Measurements from ENCODE around the gene SLC9C1.

The SLC9C1 gene

DNA sequence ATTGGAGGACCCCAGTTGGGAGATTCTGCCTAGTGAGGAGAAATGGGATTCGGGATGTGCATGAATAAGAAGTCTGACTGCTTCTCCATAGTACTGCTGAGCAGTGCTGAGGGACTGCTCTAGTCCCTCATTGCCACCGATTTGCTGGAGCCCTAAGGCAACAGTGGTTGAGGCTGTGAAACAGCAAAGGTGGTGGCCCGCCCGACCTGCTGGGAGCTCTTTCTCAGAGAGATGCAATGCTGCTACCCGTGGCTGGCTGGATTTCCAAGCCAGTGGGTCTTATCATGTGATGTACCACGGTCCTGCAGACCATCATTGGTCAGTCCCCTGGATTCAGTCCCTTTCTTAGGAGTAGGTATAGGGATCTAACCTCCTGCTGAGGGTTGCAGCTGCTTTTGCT, 118.4 kb downstream of the SLC9C1 start:
- no peak for DNase-seq

DNA sequence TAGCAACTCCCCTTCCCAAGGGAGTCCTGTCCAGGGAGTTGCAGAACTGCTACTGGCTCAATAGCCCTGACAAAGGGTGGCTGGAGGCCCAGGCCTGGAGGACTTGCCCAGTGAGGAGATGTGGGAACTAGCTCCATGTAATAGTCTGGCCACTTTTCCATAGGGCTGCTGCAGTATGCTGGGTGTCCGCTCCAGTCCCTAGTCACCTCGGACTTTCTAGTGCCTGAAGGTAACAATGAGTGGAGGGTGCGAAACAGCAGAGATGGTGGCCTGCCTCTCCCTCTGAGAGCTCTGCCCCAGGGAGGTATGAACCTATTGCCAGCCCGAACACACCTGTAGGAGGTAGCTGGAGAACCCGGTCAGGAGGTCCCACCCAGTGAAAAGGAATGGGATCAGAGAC, 119.0 kb downstream of the SLC9C1 start:
- DNase-seq, result no peak

DNA sequence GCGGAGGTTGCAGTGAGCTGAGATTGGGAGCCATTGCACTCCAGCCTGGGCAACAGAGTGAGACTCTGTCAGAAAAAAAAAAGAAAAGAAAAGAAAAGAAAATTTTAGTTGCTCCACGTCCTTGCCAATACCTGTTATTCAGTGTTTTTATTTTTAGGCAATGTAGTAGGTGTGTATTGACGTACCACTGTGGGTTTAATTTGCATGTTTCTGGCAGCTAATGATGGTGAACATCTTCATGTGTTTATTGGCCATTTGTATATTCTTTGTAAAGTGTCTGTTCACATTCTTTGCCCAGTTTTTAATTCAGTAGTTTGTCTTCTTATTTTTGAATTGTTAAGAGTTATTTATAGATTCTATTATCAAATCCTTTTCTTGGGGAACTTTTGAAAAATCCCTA, 122.9 kb downstream of the SLC9C1 start:
- DNase-seq, result no peak

- DNase-seq, result no peak
Measured at GRCh38 chr3:112170046-112170445, 124.0 kb downstream of the SLC9C1 start.

- DNase-seq, result no peak
Measured at GRCh38 chr3:112167758-112168157, 126.3 kb downstream of the SLC9C1 start.

GRCh38 chr3:112149136-112149535, 144.9 kb downstream of the SLC9C1 start:
- DNase-seq, result no peak

GRCh38 chr3:112143689-112144088, 150.3 kb downstream of the SLC9C1 start:
- no peak for DNase-seq

- DNase-seq, result no peak
Measured at GRCh38 chr3:112143251-112143650, 150.8 kb downstream of the SLC9C1 start.

DNA sequence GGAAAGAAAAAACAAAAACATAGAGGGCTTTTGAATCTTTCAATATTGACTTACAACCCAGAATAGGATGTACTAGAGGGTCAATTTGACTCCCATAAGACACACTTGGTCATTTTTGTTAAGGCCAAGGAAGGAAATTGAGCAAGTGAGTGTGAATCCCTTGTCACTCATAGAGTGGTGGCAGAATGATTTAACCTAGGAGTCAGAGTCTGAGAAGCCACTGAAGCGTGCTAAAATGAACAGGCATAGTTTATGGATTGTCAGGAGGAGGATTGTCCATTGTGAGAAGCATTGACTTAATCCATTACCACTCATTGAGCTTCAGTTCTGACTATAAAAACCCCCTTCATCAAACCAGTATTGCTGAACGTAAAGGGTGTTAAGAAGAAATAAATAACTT, 152.7 kb downstream of the SLC9C1 start:
- DNase-seq, result no peak

GRCh38 chr3:112140584-112140983, 153.4 kb downstream of the SLC9C1 start:
- DNase-seq, result no peak

DNA sequence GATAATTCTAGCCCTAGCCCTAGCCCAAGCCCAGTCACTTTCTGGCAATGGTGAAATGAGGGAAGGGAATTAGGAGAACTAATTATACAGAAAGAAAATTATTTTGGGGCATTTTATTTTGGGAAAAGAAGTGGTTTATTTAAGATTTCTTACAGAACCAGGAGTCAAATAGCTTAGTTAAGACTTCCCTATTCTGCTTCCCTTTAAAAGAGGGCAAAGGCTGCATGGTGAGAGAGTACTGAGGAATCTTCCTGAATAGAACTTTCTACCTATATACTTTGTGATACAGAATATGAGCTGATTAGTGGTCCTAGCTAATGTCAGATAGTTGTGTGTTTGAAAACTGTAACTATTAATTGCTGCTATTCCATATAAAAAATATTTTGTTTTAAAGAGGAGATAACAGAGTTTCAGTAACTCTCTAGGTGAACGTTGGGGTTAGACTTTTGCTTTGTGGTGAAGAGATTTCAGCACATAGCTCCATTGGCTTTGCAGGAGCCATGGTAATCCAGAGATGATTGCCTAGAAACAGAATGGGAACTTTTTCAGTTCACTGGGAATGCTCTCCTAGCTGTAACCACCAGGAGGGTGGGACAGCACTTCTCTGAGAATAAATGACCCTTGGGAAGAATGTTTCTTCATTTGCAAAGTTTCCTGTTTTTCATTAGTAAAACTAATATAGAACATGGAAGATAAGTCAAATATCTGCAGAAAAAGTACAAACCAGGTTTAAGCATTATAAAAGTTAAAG, 155.6 kb downstream of the SLC9C1 start:
- DNase-seq, result no peak

DNA sequence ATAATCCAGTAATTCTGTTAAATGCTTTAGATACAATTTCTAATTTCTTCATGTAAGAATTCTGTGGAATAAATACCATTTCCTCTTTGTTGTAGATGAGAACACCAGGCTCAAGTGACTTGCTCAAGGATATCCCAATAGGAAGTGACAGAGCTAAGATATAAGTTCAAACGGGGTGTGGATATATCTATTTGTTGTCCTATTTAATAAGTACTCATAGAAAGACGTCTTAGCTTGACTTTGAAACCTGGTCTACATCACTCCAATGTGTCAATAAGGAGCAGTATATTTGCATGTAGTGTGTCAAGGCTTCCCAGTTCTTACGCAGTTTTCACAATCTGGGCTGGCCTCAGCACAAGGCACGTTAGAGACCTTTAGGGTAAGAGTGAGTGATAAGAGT, 156.2 kb downstream of the SLC9C1 start:
- DNase-seq, result no peak

GRCh38 chr3:112136959-112137693, 156.9 kb downstream of the SLC9C1 start:
- DNase-seq, result peak; percentile 56

GRCh38 chr3:112136046-112136445, 158.0 kb downstream of the SLC9C1 start:
- no peak for DNase-seq

- DNase-seq, result no peak
Measured at GRCh38 chr3:112134335-112135124, 159.5 kb downstream of the SLC9C1 start.

- no peak for DNase-seq
Measured at GRCh38 chr3:112133626-112134334, 160.2 kb downstream of the SLC9C1 start.

- DNase-seq, result no peak
Measured at GRCh38 chr3:112132975-112133448, 161.0 kb downstream of the SLC9C1 start, which contains the start of gene GCSAM. TSS of gene GCSAM (minus strand) at chr3:112133248. CDS start at chr3:112133120, 128 bp downstream.

- DNase-seq, result no peak
Measured at GRCh38 chr3:112132554-112132953, 161.5 kb downstream of the SLC9C1 start.

- no peak for DNase-seq
Measured at GRCh38 chr3:112132088-112132487, 161.9 kb downstream of the SLC9C1 start.

- no peak for DNase-seq
Measured at GRCh38 chr3:112131111-112131510, 162.9 kb downstream of the SLC9C1 start.

- no peak for DNase-seq
Measured at GRCh38 chr3:112130638-112130993, 163.4 kb downstream of the SLC9C1 start.

GRCh38 chr3:112129925-112130637, 163.9 kb downstream of the SLC9C1 start:
- no peak for DNase-seq
